ENCODE results near the gene MAML3.
A peak's percentile ranks its signal among the peaks of the same experiment; 100 is the strongest.

MAML3 gene

DNA sequence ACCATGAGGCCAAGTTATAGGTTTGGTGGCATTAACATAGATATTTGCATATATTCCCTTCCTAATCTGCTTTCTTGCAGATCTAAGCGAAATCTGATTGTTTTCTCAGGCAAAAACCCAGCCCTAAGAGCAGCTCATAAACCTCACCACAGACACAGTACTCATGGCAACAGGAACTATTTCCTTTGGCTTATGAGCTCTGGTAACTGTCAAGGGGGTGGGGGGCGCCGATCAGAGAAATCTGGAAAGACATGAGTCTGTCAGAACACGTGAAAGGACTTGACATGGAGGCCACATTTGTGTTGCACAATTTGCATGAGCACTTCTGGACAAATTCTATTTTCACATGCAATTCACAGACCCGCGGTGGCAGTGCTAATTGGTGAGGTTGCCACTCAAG is 404.6 kb downstream of the MAML3 start:
- no peak for DNase-seq

DNA sequence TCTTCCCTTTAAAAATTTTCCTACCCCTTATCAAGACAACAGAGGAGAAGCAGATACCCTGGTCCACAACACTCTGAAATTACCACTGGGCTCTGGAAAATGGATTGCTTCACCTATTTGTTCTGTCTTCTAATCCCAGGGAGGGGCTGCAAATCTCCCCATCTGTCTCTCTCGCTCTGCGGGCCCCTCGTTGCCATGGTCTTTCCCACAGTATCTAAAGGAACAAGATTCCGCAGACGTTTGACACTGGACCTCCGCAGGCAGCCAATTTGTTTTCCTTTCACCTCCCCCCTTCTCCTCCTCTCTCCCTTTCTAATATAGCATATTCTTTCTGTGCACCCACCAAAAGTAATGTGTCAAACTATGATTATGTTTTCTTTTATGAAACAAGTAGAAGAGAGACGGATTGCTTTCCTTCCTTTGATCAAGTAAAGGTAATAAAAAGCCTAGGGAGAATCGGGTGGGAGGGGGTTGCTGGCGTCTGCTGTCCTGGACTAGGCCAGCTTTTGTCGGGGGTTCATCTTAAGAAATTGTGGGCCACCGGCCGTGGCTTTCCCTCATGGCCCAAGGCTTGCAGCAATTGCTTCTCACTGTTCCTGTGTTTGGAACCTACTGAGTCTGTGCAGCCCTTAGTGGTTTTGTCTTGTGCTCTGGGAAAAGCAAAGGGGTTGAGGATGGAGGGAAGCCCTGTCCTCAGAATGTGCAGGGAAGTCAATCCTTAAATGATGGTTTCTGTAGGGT is 407.4 kb downstream of the MAML3 start:
- DNase-seq, result no peak

DNA sequence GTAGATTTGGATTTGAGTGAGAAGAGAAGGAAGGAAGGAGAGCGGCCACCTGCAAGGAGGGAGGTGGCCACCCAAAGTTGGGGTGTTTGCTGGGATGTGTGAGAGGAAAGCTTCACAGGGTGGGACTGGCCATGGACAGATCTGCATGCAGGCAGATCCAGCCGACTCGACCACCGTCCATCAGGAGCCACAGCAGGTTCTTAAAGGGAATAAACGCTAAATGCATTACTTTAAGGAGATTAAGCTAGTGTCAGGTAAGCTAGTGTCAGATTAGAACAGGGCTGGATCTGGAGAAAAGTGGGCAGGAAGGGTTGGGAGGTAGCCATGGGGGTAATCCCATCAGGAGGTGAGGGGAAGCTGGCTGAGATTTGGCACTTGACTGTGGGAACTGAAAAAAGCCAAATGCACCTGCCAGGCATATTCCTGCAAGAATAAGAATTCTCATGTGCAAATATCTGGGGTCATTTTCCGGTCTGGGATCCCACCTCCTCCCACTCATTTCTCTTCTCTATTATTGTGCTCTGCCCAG is 408.8 kb downstream of the MAML3 start:
- DNase-seq, result no peak

DNA sequence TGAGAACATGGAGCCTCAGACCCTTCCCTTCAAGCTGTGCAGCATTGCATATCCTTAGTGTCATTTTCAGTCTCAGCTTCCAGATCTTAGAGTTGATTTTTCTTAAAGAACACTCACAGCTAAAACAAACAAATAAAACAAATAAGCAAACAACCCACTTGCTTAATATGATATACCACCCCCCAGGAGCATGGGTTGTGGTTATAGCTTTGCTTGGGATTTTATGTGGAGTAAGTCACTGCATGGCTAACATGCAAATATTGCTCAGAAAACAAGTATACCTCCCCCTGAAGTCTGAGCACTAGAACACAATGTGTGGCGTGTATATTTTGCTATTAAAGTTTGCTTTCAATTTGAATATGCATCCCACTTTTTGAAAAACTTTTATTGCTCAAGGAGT is 409.8 kb downstream of the MAML3 start:
- no peak for DNase-seq

DNA sequence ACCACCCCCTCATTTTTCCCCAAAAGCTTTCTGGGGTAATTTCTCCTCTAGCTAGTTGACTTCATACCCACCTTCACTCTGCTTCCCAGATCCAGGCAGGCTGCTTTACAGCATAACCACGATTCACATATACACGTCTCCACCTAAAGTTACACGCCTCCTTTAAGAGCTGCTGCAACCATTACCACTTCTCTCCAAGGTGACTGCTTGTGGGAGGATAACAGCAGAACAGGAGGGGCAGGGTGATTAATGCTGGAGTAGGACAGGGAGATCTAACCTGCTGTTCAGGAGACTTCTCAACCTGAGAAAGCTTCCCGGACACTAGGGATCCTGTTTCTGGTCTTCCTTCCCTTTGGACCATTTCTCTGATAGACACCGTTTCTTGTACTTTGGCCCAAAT is 411.0 kb downstream of the MAML3 start:
- no peak for DNase-seq

DNA sequence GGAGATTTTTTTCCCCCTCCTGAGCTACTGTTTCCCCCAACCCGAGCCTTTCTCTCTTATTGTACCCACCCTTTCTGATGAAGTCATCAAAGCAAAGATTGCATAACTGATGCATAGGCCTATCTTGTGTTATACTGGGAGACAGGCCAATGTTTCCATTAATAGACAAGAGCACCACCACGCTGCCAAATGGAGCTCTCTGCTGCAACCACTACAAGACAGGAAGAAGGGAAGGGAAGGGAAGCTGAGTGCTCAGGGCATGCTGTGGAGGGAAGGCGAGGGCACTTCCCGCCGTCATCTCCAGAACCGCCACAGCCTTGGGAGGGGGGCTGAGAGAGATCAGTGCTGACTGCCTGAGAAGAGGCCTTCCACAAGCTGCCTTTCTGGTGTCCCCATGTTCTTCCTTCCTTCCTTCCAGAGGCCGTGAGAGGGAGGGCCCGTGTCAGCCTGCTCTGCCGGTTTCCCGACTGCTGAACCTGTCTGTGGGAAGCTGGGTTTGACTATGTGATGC is 413.4 kb downstream of the MAML3 start:
- DNase-seq, result peak in 11 of 14 donors; percentile 33 to 95 (median 55)

DNA sequence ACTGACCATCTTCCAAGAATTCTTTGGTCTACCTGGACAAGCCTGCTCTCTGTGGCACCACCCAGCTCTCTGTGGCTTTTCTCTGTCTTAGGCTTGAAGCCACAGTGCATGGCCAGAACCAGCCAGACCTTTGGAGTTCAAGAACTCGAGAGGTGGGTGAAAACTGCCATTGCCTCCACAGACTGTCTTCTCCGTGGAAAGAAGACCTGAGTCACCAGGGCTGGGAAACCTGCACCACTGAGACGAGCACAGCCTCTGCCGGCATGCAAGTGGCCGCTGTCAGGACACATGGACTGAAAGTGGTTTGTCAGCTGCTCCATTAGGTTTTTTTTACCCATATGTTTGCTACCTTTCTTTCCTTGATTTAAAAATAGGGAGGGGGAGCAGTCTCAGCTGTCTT is 413.9 kb downstream of the MAML3 start:
- DNase-seq, result peak in 7 of 14 donors; percentile 37 to 66 (median 47)

DNA sequence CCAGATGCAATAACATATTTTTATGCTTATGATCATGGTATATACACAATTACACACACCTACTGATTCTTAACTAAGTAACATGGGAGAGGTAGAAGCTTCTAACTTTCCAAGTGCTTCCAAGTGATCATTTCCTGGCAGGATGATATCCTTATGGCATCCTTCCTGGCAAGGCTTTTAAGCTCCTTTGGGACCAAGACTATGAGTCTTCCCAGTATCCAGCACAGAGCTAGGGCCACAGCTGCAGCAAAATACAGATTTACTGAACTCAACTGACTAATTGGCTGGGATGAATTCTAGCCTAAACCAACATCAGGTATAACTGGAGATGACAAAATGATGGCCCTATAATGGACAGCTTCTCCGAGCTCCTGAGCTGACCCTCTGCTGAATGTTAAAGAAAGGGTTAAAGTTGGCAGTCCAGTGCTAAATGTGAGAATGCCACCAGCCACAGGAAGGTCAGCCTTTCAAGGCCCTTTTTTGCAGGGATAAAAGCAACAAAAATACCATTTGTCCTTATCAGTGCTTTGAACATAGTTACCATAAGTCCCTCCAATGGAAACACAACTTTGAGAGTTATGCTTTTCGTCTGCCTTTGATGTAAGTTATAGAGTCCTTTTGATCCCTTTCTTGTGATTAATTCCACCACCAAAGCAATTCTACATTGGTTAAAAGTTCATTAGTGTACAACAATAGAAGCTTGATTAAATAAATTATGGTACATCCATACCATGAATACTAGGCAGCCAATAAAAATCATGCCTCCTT is 415.0 kb downstream of the MAML3 start:
- DNase-seq, result no peak

DNA sequence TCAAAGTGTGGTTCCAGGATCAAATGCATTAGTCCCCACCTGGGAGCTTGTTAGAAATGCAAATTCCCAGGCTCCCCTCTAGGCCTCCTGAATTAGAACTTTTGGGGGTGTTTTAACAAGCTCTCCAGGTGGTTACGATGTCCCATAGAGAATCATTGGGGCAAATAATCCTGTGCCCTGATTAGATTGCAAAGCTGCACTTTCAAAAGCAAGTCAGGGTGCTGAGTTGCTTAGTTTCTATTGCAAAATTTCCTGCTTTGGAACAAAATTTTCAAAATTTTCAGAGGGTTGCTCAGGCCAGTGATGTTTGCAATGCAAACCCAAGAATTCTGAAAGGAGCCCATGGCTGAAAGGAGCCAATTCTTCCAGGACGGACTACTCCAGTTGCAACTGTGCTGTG is 417.3 kb downstream of the MAML3 start:
- DNase-seq, result no peak

DNA sequence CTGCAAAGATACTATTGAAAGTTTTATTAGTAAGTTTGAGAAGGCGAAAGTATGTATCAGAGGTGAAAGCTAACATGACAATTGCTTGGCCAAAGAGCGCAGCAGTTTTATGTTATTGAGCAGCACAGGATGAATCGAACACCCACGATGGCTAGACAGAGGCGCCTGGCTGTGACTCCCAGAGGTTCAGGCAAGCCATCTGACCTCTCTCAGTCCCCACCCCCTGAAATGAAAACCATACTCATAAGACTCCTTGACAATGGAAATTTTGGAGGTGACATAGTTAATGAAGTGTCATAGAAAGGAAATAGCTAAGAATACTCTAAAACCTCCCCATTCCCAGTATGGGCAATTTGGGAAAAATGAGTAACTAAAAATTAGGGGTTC is 417.7 kb downstream of the MAML3 start:
- DNase-seq, result no peak

DNA sequence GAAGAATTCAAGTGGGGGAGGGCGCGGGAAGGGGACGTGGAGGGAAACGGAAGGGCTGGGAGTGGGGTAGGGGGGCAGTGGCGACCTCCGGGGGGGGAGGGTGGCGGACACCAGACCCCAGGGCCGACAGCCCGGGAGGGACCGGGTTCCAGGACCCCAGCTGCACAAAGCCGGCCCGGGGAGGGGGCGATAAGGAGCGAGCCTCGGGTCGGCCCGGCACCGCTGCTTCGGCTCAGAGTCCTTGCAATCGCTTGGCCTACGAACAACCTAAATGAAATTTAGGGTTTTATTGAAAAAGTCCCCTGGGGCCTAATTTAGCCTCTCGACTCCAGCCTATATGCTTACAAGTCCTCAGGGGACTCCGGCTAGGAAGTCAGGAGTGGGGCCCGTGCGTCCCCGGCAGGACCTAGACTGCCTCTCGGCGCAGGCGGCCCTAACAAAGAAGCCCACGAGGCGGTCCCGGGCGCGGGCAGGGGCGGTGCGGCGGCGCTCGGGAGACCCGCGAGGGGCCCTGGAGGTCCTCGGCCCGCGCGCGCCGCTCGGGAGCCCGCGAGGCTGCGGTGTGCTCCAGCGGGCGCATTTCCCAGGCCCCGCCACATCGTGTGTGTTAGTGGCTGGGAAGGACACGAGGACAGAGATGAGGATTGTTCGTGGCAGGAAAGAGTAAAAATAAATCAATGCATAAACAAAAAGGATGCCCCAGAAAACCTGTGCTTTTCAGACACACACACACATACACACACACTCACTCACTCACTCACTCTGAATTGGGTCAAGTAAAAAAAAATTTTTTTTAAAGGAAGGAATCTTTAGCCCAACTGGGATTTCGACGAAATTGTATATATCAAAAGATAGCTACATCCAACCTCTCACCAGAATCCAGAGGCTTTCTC is 418.4 kb downstream of the MAML3 start:
- peak in 11 of 14 donors; percentile 13 to 71 (median 51) for DNase-seq

DNA sequence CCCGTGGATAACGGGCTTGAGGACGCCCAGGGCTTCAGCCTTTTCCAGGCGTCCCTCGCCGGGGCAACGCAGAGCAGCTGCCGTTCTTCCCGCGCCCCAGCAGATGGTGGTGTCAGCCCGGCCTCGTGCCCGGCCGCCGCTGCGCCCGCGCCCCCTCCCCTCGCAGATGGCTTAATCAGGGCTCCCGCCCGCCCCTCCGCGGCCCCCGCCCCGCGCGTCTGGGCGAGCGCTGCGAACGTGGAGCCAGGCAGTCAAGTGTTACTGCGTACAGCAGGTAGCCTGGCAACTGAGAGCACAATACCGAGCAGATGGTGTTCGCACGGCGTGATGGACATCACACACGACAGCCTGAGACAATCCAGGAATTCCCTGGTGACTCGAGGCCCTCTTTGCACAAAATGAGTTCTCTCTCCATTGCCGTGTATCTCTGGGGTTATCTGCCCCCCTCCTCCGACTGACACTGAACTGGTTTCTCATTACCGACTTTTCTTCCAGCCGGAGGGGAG is 419.1 kb downstream of the MAML3 start:
- DNase-seq, result peak; percentile 43 to 98 (median 81)

DNA sequence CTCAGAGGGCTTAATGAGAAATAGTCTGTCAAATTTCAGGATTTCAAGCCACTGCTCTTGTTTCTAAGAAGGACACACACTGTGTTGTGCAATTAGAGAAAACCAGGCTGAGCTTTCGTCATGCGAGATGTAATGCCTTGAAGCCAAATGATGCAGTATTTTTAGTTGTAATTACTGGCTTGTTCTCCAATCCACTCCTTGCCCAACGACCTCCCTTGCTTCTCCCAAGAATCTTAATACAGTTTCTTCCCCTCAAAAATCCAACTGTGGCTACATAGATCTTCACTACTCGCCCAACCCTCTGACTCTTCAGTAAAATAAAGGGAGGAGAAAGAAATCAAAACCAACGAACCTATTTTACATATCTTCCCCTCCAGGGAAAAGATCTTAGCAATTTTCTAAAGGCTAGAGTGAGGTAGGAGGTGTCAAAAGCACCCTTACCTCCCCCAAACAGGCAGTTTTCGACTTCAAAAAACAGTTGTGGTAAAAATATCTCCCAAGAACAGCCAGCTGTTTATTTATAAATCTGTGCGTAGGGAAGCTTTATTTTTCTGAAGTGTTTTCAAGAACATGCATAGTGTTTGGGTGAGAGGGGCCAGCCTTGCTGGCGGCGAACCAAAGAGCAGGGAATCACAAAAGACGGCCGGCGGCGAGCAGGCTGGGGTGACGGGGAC is 419.6 kb downstream of the MAML3 start:
- peak in 1 of 14 donors; percentile 51 for DNase-seq

DNA sequence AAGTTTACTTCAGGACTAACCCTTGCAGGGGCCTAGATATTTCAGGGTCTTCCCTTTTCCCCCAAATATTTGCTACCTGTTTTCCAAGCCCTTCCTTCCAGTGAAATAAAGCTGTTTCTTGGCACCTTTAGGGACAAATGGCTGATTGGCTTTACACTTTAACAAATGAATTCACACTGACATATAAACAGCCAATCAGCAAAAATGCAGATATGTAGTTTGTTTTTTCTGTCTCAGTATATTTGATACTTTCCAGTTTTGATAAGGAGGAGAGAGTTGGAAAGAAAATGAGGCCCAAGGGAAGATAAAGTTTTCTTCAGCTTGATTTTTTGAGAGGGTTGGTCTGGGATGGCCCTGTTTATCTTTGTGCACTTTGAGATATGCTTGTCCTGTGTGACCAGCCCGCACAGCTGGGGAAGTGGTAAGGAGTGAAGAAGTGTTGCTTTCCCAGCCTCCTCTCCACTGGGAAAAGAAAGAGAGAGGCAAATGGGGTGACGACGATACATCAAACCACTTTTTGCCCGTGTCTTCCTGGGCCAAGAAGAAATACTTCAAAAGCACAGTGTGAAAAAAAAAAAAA is 420.9 kb downstream of the MAML3 start:
- no peak for DNase-seq

DNA sequence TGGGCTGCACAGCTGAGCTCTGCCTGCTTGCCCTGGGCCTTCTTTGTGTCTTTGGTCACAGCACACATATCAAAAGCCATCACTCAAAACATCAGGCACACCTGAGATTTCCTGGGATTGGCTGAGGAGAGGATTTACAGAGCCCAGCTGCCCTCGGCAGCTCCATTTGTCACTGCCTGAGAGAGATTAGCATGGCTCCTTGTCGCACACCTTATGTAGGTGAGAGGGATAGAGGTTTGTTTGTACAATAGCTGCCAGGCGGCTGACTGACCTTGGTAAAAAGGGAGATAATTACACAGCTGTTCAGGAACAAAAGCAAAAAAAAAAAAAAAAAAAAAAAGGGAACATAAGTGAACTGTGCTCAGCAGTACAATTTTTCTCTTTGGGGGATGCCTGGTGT is 425.1 kb downstream of the MAML3 start:
- DNase-seq, result no peak

DNA sequence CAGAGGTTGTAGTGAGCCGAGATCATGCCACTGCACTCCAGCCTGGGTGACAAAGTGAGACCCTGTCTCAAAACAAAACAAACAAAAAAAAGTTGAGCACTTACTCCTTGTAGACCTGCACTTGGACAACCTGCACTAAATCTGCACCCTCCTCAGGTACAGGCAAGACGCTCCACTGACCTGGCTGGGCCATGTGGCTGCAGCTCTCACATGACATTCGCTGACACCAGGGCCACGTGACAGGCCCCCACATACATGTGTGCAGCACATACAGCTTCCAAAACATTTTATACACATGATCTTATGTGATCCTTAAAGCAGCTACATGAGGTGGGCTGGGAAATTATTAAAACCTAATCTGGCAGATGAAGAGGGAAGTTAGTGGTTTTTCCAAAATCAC is 425.8 kb downstream of the MAML3 start:
- no peak for DNase-seq

DNA sequence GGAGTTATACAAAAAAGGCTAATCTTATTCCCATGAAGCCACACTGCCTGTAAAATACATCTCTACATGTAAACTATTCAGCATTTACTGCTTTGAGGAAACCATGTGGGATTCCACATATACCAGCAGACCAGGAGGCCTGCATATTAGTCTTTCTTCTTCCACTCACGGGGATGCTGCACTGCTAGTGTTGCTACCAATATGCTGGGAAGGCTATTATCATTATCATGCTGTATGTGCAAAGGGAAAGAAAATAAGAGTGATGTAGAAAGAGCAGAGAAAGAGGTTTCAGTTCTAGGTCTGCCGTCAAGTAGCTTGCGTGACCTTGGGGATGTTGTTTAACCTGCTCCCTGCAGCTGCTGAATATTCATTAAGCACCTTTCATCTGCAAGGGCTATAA is 427.4 kb downstream of the MAML3 start:
- DNase-seq, result no peak

DNA sequence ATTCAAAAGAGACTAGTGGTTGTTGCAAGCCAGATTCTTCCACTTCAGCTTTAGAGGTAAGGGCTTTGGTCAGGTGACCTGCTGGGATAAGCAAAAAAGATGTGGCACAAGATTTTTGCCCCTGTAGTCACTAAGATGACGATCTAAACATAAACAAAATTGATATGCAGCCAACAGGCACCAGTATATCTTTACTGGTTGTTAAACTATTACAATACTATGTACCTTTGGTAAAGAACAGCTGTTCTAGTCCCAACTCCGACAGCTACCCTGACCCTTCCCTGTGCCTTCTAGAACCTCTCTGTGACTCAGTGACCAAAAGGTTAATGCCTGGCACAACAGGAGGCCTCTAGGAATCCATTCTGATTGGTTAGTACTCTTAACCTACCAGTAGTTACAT is 428.7 kb downstream of the MAML3 start:
- no peak for DNase-seq

DNA sequence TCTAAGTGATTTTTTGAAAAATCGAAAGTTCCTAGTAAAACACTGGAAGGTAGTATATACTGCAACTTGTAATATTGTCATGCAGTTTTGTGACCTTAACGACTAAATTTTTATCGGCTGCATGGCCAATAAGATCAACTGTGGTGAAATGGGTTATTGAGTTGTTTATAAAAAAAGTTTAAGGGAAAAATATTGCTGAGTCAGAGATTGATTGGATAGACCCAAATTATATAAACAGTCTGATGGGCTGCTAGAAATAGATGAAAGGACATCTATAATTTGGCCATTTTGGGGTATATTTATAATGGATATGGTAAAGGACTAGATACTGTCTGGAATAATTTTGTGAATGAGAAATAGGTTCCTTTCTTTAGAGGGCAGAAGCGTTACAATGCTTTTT is 432.2 kb downstream of the MAML3 start:
- no peak for DNase-seq

DNA sequence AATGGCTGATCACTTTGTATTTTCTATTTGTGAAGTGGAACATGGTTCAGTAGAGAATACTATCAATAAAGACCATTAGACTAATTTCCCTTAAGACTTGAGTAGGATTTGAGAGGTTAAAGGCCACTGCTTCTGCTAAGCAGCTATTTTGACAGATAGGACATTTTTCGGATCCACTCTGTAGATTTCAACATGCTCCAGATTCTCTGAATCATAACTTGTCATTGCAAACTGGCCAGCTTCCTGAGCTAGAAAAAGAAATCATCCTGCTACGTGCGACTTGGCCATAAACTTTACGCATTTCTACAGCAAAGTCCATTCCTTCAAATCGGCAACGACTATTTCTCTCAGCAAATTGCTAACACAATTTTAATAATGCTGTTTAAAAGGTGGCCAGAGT is 433.2 kb downstream of the MAML3 start:
- DNase-seq, result no peak

DNA sequence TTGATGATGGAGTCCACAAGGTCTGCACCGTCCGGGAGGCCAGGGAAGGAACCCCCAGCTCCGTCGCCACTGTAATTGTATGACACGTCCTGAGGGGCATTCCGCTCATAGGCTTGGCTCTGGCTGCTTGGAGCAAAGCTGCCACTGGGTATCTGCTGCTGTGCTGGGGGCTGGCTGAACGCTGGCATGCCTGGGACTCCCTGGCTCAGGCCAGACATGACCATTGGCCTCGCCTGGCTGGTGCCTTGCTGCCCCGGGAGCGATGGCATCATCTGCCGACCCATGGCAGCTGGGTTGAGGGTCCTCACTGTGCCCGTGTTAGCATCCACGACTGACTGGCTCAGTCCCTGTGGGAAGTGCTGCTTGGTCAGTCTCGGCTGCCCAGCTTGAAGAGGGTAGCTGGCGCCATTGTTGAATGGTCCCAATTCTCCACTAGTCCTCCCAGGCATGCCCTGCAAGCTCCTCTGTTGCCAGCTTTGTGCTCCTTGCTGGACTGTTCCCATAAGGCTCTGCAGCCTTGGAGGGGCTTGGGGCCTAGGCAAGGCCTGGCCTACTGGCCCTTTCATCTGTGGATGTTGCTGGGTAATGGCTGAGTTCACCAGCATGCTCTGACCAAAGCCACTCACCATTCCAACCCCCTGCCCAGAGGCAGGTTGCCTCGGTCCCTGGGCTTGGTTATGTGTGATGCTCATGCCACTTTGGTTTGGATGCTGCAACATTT is 434.4 kb downstream of the MAML3 start:
- no peak for DNase-seq

All from C1 segment of cervical spinal cord (tissue), 14 donors.